Panc1 (cell line): ENCODE results near the gene LILRB2.

Experiments used
- POLR2AphosphoS5 ChIP-seq: IDR thresholded peaks from 2 replicates; pipeline ENCODE4 v1.6.1; 2012; ENCODE audit warnings: mild to moderate bottlenecking, low read depth, low read length, moderate library complexity
- TF ChIP-seq, protein P1 (sequence below): fragments of 450-650 bp; IDR thresholded peaks from 2 replicates; pipeline ENCODE4 v1.5.1; 2017; ENCODE audit warnings: mild to moderate bottlenecking

DNA sequence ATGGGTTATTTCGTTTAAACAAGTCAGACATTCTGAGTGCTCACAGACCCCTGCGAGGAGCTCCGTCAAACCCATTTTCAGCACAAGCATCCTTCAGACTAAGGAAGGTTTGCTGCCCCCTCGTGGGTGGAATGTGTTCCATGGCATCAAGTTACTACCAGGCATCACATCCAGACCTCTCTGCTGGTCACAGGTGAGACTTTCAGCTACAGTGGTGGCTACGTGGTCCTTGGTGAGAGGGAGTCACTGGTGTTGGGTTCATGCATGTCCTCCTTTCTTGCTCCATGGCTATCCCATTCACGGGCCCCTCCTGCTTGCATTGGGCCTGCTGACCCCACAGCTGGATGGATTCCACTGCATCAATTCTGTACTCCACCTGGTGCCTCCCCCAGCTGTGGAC lies 14.8 kb downstream of the LILRB2 start:
- TF ChIP-seq, protein P1, sequence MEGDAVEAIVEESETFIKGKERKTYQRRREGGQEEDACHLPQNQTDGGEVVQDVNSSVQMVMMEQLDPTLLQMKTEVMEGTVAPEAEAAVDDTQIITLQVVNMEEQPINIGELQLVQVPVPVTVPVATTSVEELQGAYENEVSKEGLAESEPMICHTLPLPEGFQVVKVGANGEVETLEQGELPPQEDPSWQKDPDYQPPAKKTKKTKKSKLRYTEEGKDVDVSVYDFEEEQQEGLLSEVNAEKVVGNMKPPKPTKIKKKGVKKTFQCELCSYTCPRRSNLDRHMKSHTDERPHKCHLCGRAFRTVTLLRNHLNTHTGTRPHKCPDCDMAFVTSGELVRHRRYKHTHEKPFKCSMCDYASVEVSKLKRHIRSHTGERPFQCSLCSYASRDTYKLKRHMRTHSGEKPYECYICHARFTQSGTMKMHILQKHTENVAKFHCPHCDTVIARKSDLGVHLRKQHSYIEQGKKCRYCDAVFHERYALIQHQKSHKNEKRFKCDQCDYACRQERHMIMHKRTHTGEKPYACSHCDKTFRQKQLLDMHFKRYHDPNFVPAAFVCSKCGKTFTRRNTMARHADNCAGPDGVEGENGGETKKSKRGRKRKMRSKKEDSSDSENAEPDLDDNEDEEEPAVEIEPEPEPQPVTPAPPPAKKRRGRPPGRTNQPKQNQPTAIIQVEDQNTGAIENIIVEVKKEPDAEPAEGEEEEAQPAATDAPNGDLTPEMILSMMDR, result peak; percentile 90
- TF ChIP-seq POLR2AphosphoS5, result no peak
